Activated CD4-positive, CD25-positive, alpha-beta regulatory T cell treated with anti-CD3 and anti-CD28 coated beads, Interleukin-2, amount 50 U/mL, for 16 hours (primary cell): ENCODE data around the gene PRKRA.
"Not testable (repeated sequence)": the region's sequence is repeated elsewhere in the genome, so short reads cannot be mapped to it uniquely, and the experiment has no call there.

Experiments
- DNase-seq: peaks from one replicate; pipeline ENCODE4 v3.0.0-alpha.2; 2020; ENCODE audit warnings: low read depth, low spot score

PRKRA gene

GRCh38 chr2:178414266-178415247 is 36.4 kb downstream of the PRKRA start:
- peak; percentile 64 for DNase-seq

- DNase-seq: peak; percentile 48
These were observed 37.3 kb downstream of the PRKRA start for GRCh38 chr2:178413472-178414265.

GRCh38 chr2:178412453-178412852 is 38.5 kb downstream of the PRKRA start:
- DNase-seq: not testable (repeated sequence)

- no peak for DNase-seq
These were observed 38.9 kb downstream of the PRKRA start for GRCh38 chr2:178412047-178412446.

GRCh38 chr2:178409261-178409660 is 41.7 kb downstream of the PRKRA start:
- no peak for DNase-seq

GRCh38 chr2:178404368-178404767 is 46.6 kb downstream of the PRKRA start:
- DNase-seq: no peak

GRCh38 chr2:178403671-178404306 is 47.2 kb downstream of the PRKRA start:
- DNase-seq: no peak

GRCh38 chr2:178401994-178402437 is 49.0 kb downstream of the PRKRA start:
- no peak for DNase-seq

- no peak for DNase-seq
These were observed 53.9 kb downstream of the PRKRA start for GRCh38 chr2:178397002-178397605.

GRCh38 chr2:178395941-178396570 is 54.9 kb downstream of the PRKRA start:
- DNase-seq: no peak

GRCh38 chr2:178395295-178395694 is 55.7 kb downstream of the PRKRA start:
- no peak for DNase-seq

- no peak for DNase-seq
These were observed 56.1 kb downstream of the PRKRA start for GRCh38 chr2:178394859-178395258.

GRCh38 chr2:178392215-178392614 is 58.8 kb downstream of the PRKRA start:
- no peak for DNase-seq

GRCh38 chr2:178391701-178392100 is 59.3 kb downstream of the PRKRA start:
- DNase-seq: no peak

- DNase-seq: no peak
These were observed 62.7 kb downstream of the PRKRA start for GRCh38 chr2:178388287-178388686.

- no peak for DNase-seq
These were observed 63.9 kb downstream of the PRKRA start for GRCh38 chr2:178386986-178387597.

- no peak for DNase-seq
These were observed 65.3 kb downstream of the PRKRA start for GRCh38 chr2:178385595-178386148.

- DNase-seq: no peak
These were observed 67.3 kb downstream of the PRKRA start for GRCh38 chr2:178383718-178384117.
